Occipital lobe (tissue), 2 donors: ENCODE results near the gene SRF. TPM values are rescaled to one million over a fixed set of nuclear protein-coding genes. Genes with fewer than 3 reads are reported as not detected.
"Not testable (repeated sequence)": the region's sequence is repeated elsewhere in the genome, so short reads cannot be mapped to it uniquely, and the experiment has no call there.

Experiments
- DNase-seq: peaks from one replicate; lab custom pipeline; 2025; lab: John Stamatoyannopoulos, UW
- total RNA-seq: library from RNA; depleted of rRNA; stranded (reverse); fragments of >200 nt; gene quantifications from one replicate; pipeline ENCODE4 v1.2.3, GENCODE V29; 2014

SRF gene
- 11.9 TPM for total RNA-seq

DNA sequence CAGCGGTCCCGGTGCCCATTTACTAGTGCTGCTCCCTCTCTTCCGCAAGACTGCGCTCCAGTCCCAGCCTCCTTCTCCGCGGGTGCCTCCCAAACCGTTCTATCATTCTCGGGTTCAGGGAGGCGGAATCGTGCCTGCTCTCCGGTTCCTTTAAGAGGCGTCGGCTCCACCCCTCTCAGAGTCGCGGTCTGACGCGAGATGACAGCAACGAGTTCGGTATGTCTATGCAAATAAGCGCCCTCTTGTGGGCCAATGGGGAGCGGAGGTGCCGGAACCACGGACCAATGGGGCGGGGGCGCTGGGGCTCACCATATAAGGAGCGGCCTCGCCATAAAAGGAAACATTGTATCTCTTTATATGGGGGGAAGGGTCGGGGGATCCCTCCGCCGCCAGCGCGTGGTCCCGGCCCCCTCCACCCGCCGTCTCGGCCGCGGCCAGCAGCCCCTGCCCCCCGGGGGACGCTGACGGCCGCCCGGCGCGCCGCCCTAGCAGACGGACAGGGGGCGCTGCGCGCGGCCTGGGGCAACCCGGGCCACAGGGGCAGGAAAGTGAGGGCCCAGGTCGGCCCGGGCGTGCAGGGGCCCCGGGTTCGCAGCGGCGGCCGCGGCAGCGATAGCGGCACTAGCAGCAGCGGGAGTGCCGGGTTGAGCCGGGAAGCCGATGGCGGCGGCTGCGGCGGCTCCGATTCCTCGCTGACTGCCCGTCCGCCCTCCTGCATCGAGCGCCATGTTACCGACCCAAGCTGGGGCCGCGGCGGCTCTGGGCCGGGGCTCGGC is at the start of gene SRF:
TSS of gene SRF (plus strand) at position 339 of the 776 bp plus-strand sequence. CDS start at position 727, 388 bp downstream.
- DNase-seq, result peak; percentile 99

DNA sequence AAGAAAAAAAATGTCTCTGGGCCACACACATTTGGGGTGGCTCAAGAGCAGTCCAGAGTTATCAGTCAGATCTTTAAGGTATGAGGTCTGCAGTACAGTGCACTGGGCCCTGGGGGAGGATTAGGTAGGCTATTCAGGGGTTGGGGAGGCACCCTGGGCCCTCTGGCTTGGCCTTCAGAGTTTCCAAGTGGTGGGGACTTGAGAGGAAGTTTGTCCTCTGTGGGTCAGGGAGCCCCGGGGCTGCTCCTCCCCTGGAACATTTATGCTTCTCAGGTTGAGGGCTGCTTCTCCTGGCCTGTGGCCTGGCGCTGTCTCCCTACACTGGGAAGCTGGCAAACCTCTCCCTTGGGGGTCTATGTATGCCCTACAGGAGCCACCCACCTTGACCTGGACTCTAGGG is 48.9 kb upstream of the SRF start:
- no peak for DNase-seq

DNA sequence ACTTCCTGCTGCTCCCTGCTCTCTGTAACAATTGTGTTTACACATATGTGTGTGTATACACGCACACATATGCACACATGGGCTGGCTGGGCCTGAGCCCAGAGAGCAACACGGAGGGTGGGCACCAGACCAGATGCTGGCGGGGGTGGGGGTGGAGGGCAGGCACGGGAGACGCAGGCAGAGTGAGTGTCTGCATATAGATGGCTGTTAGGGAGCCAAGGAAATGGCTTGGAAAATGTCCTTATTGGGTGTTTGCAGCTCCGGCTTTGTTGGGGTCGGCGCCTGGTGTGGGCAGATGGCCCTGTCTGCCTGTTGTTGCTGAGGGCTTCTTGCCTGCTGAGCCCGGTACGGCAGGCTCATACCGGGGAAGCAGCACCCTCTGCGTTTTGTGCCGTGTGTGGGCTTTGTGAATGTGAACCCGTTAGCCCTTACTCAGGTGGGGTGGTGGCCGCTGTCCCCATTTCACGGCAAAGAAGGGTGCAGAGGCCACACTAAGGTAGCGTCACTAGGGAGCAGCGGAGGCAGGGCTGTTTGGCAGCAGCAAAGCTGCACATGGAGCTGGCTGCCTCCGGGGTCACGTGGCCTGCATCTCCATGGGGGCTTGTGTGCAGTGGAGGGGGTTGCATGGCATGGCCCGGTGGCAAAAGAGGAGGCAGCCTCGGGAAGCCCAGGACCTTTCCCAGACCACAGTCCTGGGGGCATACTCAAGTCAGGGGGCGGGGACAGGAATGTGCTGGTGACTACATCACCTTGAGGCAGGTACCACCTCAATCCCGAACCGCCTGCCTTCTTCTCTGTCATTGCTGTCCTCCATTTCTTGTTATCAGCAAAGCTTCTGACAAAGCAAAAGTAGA is 47.4 kb upstream of the SRF start:
- DNase-seq, result no peak

DNA sequence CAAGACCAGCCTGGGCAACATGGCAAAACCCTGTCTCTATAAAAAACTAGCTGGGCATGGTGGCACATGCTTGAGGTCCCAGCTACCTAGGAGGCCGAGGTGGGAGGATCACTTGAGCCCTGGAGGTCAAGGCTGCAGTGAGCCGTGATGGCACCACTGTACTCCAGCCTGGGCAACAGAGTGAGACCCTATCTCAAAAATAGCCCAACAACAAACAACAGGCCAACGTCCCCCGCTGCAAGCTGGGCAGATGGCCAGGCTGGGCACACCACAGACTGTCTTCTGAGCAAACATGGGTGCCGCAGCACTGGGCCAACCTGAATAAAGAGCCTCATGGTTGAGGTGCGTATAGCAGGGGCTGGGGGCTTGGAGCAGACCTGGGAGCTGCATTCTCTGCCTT is 46.6 kb upstream of the SRF start:
- no peak for DNase-seq

DNA sequence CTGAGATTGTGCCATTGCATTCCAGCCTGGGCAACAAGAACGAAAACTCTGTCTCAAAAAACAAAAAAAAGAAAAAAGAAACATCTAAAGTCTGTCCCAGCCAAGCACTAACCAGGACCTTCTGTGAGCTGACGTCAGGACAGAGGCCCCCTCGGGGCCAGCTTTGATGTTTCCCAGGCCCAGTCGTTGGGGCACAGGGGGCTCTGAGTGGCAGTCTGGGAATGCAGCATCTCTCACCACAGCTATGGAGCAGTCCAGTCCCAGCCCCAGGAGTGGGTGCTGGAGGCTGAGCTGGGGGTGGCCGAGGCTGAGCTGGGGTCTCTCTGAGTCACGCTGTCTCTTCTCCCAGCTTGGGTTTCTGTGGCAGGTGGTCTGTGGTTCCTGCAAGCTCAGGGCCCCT is 46.0 kb upstream of the SRF start:
- no peak for DNase-seq

DNA sequence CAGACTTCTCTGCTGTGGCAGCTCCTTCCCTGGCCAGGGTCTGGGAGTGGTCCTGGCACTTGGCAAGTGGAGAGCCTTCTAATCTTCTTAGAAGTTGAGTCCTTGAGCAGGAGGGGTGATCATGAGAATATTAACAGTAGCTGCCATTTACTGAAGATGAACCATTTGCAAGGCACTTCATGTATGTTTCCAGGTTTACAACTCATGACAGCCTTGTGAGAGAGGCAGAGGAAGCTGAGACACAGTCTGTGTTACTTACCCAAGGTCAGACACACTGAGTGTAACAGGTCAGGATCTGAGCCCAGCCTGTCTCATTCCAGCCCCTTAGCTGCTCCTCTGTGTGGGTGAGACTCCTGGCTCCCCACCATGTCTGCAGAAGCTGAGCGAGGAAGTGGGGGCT is 45.5 kb upstream of the SRF start:
- DNase-seq, result no peak

DNA sequence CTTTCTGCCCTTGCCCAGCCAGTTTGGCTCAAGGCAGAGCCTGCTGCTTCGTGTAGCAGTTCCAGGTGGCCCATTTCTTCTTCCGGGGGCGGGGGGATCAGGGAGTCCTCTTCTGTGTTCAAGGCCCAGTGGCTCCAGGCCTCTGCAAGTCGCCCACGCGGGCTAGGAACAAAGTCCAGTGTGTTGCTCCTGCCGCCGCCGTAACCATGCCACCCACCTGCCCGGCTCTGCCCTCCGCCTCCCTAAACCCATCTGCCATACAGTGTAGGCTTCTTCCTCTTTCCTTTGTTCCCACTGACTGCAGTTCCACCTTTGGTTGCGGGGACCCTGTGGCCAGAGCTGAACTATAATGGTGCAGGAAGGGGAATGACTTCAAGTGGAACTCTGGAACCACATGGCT is 43.9 kb upstream of the SRF start:
- DNase-seq, result no peak

DNA sequence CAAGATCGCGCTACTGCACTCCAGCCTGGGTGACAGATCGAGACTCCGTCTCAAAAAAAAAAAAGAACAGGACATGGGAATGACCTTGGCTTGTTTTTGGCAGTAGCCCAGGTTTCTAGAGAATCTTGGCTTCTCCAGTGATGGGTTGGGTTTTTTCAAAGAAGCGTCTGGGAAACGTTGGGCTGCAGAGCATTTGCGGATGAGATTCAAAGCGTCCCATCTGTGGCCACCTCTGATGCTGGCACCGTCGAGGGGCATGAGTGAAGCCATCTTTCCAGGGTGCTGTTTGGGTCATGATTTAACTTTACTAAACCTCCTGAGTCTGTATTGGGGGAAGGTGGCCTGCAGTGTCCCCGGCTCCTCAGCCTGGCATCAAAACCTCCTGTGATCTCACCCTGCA is 43.2 kb upstream of the SRF start:
- DNase-seq, result no peak

DNA sequence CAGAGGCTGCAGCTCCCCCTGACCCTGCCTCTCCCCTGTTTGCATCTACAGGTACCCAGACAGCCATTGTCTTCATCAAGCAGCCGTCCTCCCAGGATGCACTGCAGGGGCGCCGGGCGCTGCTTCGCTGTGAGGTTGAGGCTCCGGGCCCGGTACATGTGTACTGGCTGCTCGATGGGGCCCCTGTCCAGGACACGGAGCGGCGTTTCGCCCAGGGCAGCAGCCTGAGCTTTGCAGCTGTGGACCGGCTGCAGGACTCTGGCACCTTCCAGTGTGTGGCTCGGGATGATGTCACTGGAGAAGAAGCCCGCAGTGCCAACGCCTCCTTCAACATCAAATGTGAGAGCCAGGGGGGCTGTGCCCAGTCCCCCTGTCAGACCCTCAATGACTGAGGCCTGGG is 42.1 kb upstream of the SRF start:
- DNase-seq, result no peak

DNA sequence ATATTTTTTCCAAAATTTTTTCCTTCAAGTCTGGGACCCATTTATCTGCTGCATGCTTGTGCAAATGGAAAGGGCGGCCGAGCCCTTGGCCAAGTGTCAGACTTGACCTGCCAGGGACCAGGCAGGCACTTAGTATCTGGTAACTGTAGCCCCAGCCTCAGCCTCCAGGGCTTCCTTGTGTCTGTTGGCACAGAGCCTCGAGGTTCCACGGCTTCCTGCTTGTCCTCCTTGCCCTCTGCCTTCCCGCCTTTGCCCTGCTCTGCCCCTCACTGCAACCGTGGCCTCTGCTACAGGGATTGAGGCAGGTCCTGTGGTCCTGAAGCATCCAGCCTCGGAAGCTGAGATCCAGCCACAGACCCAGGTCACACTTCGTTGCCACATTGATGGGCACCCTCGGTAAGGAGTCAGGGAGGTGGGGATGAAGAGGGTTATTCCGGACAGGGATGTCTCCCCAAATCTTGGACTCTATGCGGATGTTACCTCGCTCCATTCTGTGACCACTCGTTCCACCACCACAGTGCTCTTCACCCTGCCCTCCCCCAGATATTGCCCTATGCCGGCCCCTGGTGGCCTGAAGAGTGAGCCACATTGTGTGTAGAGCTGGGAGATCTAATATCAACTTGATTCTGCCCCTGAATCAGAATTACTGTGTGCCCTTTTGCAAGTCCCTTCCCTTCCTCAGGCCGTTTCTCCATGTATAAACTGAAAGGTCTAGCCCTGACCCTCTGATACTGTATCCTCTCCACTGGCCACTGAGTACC is 41.5 kb upstream of the SRF start:
- no peak for DNase-seq

DNA sequence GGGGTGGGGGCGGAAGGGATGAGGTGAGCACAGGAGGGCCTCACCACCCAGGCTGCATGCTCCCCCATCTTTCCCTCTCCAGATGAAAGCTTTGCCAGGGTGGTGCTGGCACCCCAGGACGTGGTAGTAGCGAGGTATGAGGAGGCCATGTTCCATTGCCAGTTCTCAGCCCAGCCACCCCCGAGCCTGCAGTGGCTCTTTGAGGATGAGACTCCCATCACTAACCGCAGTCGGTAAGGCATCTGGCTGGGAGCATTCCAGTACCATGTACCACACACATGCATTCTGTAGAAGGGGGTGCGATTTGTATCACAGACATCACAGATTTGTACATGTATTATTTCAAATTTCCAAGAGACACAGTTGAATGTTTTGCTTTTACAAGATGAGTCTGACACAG is 40.6 kb upstream of the SRF start:
- no peak for DNase-seq

DNA sequence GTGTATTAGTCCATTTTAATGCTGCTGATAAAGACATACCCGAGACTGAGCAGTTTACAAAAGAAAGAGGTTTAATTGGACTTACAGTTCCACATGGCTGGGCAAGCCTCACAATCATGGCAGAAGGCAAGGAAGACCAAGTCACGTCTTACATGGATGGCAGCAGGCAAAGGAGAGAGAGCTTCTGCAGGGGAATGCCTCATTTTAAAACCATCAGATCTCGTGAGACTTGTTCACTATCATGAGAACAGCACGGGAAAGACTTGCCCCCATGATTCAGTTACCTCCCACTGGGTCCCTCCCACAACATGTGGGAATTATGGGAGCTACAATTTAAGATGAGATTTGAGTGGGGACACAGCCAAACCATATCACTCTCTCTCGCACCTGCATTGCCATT is 39.7 kb upstream of the SRF start:
- DNase-seq, result not testable (repeated sequence)

DNA sequence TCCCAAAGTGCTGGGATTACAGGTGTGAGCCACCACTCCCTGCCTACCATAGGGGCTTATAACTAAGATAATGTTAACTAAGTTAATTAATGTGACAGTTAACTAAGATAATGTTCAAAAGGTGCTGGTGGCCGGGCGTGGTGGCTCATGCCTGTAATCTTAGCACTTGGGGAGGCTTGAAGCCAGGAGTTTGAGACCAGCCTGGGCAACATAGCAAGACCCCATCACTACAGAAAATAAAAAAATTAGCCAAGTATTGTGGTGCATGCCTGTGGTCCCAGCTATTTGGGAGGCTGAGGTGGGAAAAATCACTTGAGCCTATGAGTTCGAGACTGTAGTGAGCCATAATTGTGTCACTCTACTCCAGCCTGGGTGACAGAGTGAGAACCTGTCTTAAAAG is 32.8 kb upstream of the SRF start:
- DNase-seq, result no peak

DNA sequence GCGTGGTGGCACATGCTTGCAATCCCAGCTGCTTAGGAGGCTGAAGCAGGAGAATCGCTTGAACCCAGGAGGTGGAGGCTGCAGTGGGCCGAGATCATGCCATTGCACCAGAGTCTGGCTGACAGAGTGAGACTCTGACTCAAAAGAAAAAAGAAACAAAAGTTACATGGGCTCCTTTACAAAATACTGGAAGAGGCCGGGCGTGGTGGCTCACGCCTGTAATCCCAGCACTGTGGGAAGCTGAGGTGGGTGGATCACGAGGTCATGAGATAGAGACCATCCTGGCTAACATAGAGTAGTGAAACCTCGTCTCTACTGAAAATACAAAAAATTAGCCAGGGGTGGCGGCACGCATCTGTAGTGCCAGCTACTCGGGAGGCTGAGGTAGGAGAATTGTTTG is 31.1 kb upstream of the SRF start:
- DNase-seq, result not testable (repeated sequence)

DNA sequence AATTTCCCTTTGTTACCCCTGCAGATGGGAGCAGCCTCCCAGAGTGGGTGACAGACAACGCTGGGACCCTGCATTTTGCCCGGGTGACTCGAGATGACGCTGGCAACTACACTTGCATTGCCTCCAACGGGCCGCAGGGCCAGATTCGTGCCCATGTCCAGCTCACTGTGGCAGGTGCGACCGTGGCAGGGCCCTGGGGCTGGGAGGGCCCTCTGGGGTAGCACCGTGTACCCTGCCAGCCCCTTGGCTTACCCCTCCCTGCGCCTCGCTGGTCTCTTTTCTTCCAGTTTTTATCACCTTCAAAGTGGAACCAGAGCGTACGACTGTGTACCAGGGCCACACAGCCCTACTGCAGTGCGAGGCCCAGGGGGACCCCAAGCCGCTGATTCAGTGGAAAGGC is 29.4 kb upstream of the SRF start:
- DNase-seq, result no peak

DNA sequence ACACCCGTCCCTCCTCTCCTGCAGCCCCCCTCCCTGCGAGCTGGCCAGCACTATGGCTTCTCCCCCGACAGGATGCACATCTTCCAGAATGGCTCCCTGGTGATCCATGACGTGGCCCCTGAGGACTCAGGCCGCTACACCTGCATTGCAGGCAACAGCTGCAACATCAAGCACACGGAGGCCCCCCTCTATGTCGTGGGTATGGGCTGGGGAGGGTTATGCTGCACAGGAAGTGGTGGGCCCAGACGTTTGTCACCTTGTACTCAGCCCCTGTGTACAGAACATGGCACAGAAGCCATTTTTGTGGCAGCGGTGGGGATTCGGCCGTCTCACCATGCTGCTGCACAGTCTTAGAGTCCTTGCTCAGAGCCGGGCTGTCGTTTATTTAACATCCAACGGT is 29.0 kb upstream of the SRF start:
- no peak for DNase-seq

DNA sequence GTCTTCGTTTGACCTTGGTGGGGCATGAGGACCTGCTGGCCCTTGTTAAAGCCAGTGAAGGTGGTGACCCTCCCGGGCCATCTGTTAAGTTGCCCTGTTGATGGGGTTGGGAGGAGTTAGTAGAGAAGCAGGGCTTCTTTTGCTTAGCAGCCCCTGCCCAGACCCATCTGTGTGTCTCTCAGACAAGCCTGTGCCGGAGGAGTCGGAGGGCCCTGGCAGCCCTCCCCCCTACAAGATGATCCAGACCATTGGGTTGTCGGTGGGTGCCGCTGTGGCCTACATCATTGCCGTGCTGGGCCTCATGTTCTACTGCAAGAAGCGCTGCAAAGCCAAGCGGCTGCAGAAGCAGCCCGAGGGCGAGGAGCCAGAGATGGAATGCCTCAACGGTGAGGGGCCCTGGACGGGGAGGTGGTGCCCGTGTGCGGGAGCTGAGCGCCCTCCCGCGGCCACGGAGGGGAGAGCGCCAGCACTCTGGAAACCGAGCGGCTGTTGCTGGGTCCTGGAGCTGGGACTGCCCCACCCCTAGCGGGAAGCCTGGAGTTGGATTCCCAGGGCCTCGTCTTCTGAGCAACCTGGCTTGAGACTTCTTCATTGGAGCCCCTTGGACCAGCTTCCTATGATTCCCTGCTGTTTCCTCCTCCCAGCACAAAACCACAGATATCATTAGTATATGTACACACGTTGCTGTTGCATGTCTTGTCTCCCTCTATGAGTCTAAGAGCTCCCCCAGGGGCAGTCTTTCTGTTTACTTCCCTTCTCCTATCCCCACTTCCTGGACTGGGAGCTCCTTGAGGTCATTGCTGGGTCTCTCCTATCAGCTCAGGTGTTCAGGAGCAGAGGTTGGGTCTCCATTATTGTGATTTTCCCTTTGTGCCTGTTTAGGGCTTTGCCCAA is 27.6 kb upstream of the SRF start:
- DNase-seq, result peak; percentile 74

DNA sequence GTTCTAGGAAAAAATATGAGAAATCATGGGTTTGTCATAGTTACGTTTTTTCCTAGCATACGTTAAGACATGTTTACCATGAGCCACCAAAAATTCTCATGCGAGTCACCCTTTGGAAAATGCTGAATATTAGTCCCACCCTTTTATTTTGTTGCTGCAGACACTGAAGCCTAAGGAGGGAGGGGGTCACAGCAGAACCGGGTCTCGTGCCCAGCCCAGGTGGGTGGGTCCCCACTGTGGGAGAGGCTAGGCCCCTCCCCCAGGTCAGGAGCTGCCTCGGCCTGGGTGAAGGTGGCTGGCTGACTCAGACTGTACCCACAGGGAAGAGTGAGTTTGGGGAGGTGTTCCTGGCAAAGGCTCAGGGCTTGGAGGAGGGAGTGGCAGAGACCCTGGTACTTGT is 26.2 kb upstream of the SRF start:
- DNase-seq, result no peak

DNA sequence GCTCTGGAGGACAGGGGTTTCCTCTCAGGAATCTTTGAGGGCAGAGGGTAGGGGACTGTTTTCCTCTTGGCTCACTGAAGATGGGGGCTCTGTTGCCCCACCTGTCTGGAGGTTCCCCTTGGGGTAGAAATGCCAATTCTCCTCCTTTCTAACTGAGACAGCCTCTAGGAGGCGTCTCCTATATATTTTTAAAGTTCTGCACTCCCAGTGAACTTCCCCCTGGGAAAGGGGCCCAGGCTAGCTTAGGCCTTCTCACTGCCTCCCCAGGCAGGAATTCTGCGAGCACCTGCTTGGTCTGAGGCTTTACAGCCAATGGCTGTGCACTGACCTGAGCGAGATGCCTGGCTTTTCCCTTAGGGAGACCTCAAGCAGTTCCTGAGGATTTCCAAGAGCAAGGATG is 24.8 kb upstream of the SRF start:
- no peak for DNase-seq

DNA sequence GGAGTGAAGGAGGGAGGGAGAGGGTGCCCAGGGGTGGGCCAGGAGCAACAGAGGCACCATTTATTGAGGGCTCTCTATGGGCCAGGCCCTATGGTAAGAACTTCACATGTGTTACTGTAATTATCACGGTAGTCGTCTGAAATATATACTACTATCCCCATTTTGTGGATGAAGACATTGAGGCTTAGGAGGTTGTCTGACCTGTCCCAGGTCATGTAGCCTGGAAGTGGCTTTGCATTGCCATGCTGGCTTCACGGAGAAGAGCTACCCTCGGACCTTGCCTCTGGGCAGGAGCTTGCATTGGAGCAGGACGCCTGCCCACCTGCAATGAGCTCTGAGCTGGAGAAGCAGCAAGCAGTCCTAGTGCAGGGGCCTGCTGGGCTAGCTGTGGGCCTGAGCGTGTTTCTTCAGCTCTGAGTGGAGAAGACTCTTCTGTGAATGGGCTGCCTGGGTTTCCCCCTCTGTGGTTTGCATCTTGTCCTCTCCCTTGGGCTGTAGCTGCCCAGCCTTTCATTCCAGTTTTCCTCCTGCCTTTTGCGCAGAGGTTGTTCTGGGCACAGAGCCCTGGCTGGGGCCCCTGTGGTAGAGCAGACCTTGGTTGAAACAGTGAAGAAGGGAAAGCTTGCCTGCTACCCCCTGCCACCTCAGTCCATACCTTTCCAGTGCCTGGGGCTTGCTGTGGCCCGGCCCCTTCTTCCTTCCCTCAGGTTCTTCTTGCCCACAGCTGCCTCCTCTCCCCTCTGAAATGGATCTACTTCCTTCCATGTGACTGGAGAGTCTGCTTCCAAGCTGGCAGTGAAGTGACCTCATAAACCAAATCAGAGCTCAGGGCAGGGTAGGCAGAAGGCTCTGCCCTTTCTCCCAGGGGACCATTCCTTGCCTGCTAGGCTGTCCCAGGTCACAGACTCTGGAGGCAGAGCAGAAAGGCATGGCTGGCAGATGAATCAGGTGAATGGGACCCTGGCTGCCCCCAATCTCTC is 24.1 kb upstream of the SRF start:
- no peak for DNase-seq
